OCI-LY7 (cell line): ENCODE data around the gene GANAB. TPM values are rescaled to one million over a fixed set of nuclear protein-coding genes. Genes with fewer than 3 reads are reported as not detected.

Experiments
- BruUV-seq: library from RNA; stranded (reverse); fragments of 400-500 nt; replicated peaks from 2 replicates; lab custom pipeline; 2021; lab: Mats Ljungman, UMichigan
- CTCF ChIA-PET: fragments of 300-600 bp; sonication (Branson Sonifier 250); formaldehyde crosslinking; loops from one replicate; lab custom pipeline; 2022; ENCODE audit warnings: antibody characterized with exemption; ENCODE audit not compliant: unreplicated experiment; lab: Charles Lee
- POLR2A ChIA-PET: fragments of 300-600 bp; sonication (Branson Sonifier 250); formaldehyde crosslinking; loops from one replicate; lab custom pipeline; 2022; ENCODE audit warnings: antibody characterized with exemption; lab: Charles Lee
- DNase-seq: peaks from one replicate; pipeline ENCODE4 v3.0.0-alpha.2; 2015; ENCODE audit warnings: low spot score
- H2AFZ ChIP-seq: fragments of 200-600 bp; sonication (generic), shearing (Covaris generic); 2 replicates; pipeline ENCODE4 v1.6.1; 2014; ENCODE audit warnings: mild to moderate bottlenecking, antibody characterized with exemption, low read length, moderate library complexity
- H3K27ac ChIP-seq: fragments of 200-600 bp; sonication (generic); 2 replicates; pipeline ENCODE4 v1.5.1; 2014; ENCODE audit warnings: mixed run types, low read depth, mild to moderate bottlenecking, moderate library complexity, low read length, inconsistent platforms; ENCODE audit not compliant: poor library complexity, severe bottlenecking
- H3K36me3 ChIP-seq: fragments of 200-600 bp; sonication (generic); 2 replicates; pipeline ENCODE4 v1.6.1; 2014; ENCODE audit warnings: mild to moderate bottlenecking, antibody characterized with exemption, low read length, moderate library complexity, mixed read lengths; ENCODE audit not compliant: insufficient read depth
- H3K4me1 ChIP-seq: fragments of 200-600 bp; sonication (generic); 2 replicates; pipeline ENCODE4 v1.5.1; 2014; ENCODE audit warnings: mild to moderate bottlenecking, low read length; ENCODE audit not compliant: insufficient read depth, poor library complexity, severe bottlenecking
- H3K4me2 ChIP-seq: fragments of 200-600 bp; sonication (generic); 2 replicates; pipeline ENCODE4 v1.6.1; 2014; ENCODE audit warnings: mild to moderate bottlenecking, low read length
- H3K4me3 ChIP-seq: fragments of 200-600 bp; sonication (generic); 2 replicates; pipeline ENCODE4 v1.5.1; 2014; ENCODE audit warnings: mild to moderate bottlenecking, low read depth, low read length; ENCODE audit not compliant: poor library complexity, severe bottlenecking
- H3K79me2 ChIP-seq: fragments of 200-600 bp; sonication (generic); 2 replicates; pipeline ENCODE4 v1.6.1; 2016; ENCODE audit warnings: low read depth, mild to moderate bottlenecking, low read length, moderate library complexity, mixed read lengths; ENCODE audit not compliant: insufficient read depth
- H3K9me2 ChIP-seq: fragments of 200-600 bp; sonication (generic); 2 replicates; pipeline ENCODE4 v1.6.1; 2016; ENCODE audit warnings: mild to moderate bottlenecking, low read length, mixed read lengths; ENCODE audit not compliant: insufficient read depth
- H3K9me3 ChIP-seq: fragments of 200-600 bp; sonication (generic); 2 replicates; pipeline ENCODE4 v1.6.1; 2014; ENCODE audit warnings: mild to moderate bottlenecking, mixed run types, low read length, mixed read lengths
- H4K20me1 ChIP-seq: fragments of 200-600 bp; sonication (generic); 2 replicates; pipeline ENCODE4 v1.6.1; 2014; ENCODE audit warnings: mild to moderate bottlenecking, antibody characterized with exemption, low read length, moderate library complexity, mixed read lengths; ENCODE audit not compliant: insufficient read depth
- EZH2phosphoT487 ChIP-seq: fragments of 200-600 bp; sonication (generic); IDR thresholded peaks from 2 replicates; pipeline ENCODE4 v1.6.1; 2018; ENCODE audit warnings: low read depth, borderline replicate concordance, mild to moderate bottlenecking, mixed run types, antibody characterized with exemption, low read length, moderate library complexity, mixed read lengths
- intact Hi-C: fragments of 100-400 bp; cut with micrococcal nuclease; formaldehyde crosslinking; loops from one replicate; pipeline ENCODE4 v1.10.0; 2022; ENCODE audit not compliant: unreplicated experiment
- total RNA-seq, 2 experiments: library from RNA; depleted of rRNA in 1 of 2; stranded (reverse); fragments of >200 nt in 1 of 2; shearing (Covaris generic) in 1 of 2; gene quantifications; 2 replicates each; pipeline ENCODE4 v1.2.3, GENCODE V29; 2014 to 2022
- TF ChIP-seq, protein P1 (sequence below): fragments of 200-600 bp; sonication (generic); conservative IDR thresholded peaks from 2 replicates; pipeline ENCODE4 v1.5.1; 2014; ENCODE audit warnings: mild to moderate bottlenecking, antibody characterized with exemption, low read length, moderate library complexity, mixed read lengths

Gene GANAB
- total RNA-seq, 2 experiments from 2014 or later, result 108 to 217 TPM

DNA sequence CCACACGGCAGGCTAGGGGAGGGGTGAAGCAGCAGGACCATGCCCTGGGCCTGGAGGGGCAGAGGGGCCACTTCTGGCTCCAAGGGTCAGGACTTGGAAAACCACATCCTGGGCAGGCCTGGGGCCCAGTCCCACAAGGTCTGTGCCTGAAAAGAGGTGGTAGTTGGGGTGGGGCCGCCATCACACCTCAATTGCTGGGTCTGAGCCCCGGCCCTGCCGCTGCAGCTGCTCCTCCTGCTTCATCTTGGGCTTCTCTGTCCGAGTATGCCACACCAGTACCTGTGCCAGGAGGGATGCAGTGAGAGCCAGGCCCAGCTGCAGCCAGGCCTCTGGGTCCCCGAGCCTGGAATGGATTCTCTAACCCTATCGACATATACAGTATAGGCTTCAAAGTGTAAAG lies 30.9 kb downstream of the GANAB start:
- Histone ChIP-seq H3K36me3 (peaks cover 26% of the 10 kb centered on the region), H3K79me2 (peaks cover 21% of the 10 kb centered on the region; the same call in 1 of the 2 replicates), H3K27ac (no peak overlapping the region), H3K9me3 (no peaks in the 10 kb centered on the region), H2AFZ (no peak overlapping the region), H4K20me1 (no peaks in the 10 kb centered on the region), H3K4me3 (no peak overlapping the region), H3K4me1 (peaks cover 29% of the 10 kb centered on the region), H3K9me2 (no peaks in the 10 kb centered on the region), H3K4me2 (no peak overlapping the region)
- intact Hi-C loops, result no loop called here
- BruUV-seq, result no TSS peak
- TF ChIP-seq, protein P1, sequence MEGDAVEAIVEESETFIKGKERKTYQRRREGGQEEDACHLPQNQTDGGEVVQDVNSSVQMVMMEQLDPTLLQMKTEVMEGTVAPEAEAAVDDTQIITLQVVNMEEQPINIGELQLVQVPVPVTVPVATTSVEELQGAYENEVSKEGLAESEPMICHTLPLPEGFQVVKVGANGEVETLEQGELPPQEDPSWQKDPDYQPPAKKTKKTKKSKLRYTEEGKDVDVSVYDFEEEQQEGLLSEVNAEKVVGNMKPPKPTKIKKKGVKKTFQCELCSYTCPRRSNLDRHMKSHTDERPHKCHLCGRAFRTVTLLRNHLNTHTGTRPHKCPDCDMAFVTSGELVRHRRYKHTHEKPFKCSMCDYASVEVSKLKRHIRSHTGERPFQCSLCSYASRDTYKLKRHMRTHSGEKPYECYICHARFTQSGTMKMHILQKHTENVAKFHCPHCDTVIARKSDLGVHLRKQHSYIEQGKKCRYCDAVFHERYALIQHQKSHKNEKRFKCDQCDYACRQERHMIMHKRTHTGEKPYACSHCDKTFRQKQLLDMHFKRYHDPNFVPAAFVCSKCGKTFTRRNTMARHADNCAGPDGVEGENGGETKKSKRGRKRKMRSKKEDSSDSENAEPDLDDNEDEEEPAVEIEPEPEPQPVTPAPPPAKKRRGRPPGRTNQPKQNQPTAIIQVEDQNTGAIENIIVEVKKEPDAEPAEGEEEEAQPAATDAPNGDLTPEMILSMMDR, result no peak
- TF ChIP-seq EZH2phosphoT487, result no peak
- POLR2A ChIA-PET, result interaction anchor here (0.7 kb wide), 1 partner anchor 240 kb away, joined by 3 read pairs; no protein-coding TSS in a partner anchor
- no peak for DNase-seq
- CTCF ChIA-PET, result no interaction called here

DNA sequence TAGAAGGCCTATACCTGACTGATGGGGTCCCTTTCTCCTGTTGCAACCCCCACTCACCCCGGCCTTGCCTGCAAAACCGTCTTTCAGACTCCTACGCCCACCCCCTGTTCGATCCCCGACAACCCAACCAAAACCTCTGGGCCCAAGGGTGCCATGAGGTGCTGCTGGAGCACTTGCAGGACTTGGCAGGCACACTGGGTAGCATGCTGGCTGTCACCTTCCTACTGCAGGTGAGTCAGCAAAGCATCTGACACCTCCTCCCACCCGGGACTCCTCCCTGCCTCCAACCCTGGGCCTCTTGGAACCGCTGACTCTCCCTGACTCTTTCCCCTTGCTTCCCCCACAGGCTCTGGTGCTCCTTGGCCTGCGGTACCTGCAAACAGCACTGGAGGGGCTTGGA lies 32.1 kb downstream of the GANAB start:
- Histone ChIP-seq H4K20me1 (no peaks in the 10 kb centered on the region), H3K9me2 (no peaks in the 10 kb centered on the region), H3K4me2 (no peak overlapping the region), H3K36me3 (peaks cover 24% of the 10 kb centered on the region), H2AFZ (no peak overlapping the region), H3K4me3 (no peak overlapping the region), H3K9me3 (no peaks in the 10 kb centered on the region), H3K79me2 (peaks cover 8% of the 10 kb centered on the region; the same call in 1 of the 2 replicates), H3K4me1 (peaks cover 21% of the 10 kb centered on the region), H3K27ac (peak overlapping the region; percentile 7)
- POLR2A ChIA-PET, result no interaction called here
- DNase-seq, result no peak
- CTCF ChIA-PET, result no interaction called here
- intact Hi-C loops, result no loop called here
- no TSS peak for BruUV-seq
- no peak for TF ChIP-seq EZH2phosphoT487
- TF ChIP-seq, protein P1, result no peak

- BruUV-seq, result no TSS peak
Measured at GRCh38 chr11:62613291-62613778, 33.1 kb downstream of the GANAB start.

More at GRCh38 chr11:62613291-62613778, 33.1 kb downstream of the GANAB start:
- TF ChIP-seq, protein P1, result no peak
- no peak for TF ChIP-seq EZH2phosphoT487
- Histone ChIP-seq H2AFZ (no peak overlapping the region), H3K9me2 (no peaks in the 10 kb centered on the region), H3K4me3 (no peak overlapping the region), H3K4me2 (peak overlapping the region; percentile 86; the same call in 1 of the 2 replicates), H3K27ac (peak overlapping the region; percentile 61), H3K79me2 (peaks cover 5% of the 10 kb centered on the region; the same call in 1 of the 2 replicates), H3K4me1 (peaks cover 20% of the 10 kb centered on the region), H4K20me1 (no peaks in the 10 kb centered on the region), H3K36me3 (peaks cover 20% of the 10 kb centered on the region), H3K9me3 (no peaks in the 10 kb centered on the region)
- DNase-seq, result no peak
- ChIA-PET CTCF (no interaction called here), POLR2A (interaction anchor here (0.5 kb wide), 1 partner anchor 22 kb away, joined by 4 read pairs; the partner anchor contains the start of gene TUT1)
- intact Hi-C loops, result loop anchor here (2.0 kb wide), 1 partner anchor 51 kb away; the partner anchor contains the start of genes C11orf98 and CSKMT
